HG03378 (cell line): Measurements from ENCODE around the gene MPEG1.
A peak's percentile ranks its signal among the peaks of the same experiment; 100 is the strongest.

Experiments
- ATAC-seq: cut with Tn5 transposase; IDR thresholded peaks from one replicate; pipeline ENCODE4 v1.9.1; 2021; ENCODE audit warnings: mild to moderate bottlenecking, moderate library complexity; ENCODE audit not compliant: unreplicated experiment

The MPEG1 gene

DNA sequence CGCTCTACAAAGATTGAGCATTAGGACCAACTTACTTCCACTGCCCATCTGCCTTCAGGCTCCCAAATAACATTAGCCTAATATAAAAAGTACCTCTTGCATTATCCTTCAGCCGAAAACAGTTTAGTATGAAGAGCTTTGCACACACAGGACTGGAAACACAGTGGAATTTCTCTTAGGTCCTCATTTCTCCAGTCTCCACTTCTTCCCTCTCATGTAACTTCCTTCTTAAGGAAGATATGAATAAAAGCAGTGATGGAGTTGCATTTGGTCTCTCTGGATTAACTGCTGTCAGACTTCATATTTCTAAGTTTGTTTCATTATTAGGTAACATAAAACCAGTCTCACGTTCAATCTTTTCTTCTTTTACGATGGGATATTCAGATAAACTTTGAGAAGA lies 5.6 kb upstream of the MPEG1 start:
- no peak for ATAC-seq

DNA sequence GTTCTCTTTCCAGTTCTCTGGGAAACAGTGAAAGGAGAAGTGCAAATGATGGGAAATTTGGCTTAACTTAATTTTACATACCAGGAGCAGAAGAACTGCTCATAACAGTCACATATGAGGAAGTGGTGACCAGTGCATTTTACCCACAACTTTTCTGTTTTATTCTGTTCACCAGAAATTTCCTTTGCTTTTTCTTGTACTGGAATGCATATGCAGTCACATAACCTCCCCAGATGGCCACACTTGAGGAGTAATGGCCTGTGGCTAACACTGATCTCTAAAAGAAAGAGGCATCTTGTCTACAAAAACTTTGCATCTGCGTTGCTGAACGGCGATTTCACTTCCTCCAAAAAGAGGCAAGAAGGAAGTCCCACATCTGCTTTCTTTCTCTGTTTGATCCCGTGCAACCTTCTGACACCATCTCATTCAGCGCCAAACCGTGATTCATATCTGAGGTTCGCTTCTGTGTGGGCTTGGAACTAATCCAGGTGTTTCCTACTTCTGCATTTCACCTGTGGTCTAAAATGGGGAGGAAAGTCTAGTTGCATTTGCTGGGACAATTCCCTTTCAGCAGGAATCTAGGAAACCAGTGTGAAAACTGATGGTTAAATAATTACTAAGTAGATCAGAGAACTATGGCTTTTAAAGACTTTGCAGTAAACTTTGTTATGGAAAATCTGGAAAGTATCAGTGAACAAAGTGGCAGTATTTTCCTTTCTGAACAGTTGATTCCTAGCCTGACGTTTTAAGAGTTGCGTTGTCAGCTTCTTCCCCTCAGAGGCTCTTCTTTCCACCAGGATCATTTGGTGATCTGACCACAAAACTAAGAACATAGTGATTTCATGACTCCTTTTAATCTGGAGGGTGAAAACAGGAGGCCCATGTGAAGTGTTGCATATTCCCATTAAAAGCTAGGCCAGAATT lies 4.2 kb upstream of the MPEG1 start:
- ATAC-seq, result peak; percentile 92

DNA sequence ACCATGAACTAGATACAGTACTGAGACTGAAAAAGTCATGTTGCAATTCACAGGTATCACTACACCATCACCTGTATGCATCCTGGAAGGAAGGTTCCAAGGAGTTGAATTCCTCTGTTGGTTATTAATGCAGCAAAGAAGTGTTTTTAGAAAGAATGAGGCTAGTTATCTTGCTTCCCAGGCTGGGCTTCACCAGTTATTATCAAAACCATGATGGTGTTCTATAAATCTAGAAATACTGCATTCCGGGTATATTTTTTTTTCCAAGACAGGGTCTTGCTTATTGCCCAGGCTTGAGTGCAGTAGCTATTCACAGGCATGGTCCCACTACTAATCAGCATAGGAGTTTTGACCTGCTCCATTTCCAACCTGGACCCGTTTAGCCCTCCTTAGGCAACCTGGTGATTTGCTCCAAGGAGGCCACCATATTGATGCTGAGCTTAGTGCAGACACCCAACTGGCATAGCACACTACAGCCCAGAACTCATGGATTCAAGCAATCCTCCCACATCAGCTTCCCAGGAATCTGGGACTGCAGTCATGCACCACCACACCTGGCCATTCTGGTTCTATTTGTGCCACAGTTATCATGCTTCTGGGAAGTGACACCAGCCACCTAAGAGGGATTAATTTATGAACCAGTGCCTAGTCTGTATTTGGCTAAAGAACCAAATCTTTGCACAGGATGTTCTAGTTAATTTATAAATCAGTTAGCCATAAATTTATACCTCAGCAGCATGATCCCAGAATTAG lies 1.6 kb upstream of the MPEG1 start:
- no peak for ATAC-seq

DNA sequence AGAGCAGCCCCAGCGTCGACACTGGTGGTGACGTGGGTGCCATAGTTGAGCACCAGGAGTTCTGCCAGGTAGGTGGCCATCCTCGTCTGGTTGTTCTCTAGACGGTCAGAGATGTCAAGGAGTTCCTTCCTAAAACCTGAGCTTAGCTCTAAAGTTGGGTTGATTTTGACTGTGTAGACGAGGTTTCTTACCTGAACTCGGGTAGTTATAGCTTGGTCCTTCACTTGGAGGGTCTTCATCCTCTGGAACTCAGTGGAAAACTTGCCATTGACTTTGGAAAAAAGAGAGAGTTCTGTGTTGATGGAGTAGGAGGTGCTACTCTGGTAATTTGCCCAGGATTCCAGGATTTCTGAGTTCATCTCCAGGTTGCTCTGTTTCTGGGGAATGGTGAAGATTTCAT lies 505 bp downstream of the MPEG1 start:
- ATAC-seq, result no peak

DNA sequence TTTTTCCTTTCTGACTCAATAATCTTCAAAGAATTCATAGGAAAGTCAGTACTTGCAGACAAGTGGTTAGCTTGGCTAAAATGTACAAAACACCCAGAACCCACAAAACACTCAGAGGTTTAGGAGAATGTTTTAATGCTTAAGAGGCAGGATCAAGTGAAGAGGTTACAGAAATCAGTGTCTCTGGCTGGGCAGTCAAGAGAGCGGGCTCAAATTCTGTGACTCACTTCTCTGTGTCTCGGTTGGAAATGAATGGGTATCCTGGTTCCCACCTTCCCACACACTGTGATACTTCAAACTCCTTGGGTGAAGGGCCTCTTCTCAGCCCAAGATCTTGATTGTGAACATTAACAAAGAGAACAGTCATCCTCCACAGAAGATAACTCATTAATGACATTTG lies 3.8 kb downstream of the MPEG1 start:
- ATAC-seq, result no peak

DNA sequence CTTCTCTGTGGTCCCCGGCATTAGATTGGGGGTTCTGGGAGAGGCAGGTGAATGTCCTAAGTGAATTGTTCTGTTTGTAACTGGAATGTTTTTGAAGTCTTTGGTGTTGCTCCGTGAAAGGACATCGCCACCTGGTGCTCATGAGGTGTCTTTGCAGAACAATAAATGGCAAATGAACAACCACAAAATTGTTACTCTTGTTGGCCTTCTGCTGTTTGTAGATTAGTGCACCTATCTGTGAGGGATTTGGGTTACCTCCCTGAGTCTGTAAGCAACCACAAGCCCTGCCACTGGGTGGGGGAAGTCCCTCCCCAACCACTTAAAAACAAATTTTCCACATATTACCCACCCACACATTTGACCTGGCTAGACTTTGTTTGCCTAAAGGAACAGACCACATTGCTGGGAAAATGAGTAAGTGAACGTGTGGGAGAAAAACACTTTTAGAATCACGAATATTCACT lies 4.7 kb downstream of the MPEG1 start:
- peak; percentile 81 for ATAC-seq

DNA sequence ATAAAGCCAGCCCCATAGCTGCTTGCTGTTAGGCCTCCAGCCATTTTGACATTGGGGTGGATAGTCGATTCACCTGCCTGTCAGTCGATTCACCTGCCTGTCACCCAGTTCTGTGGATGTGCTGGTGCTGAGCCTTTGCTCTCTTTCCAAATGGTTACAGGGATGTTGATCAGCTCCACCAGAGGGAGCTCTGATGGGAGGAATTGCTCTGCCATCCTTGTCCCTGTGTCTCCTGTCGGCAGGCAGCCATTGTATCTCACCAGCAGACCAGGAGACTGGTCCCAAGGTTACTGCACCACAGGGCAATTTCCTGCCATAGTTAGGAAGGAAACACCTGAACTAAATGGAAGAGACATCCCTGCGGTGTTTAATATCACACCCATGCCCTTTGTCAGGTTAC lies 6.1 kb downstream of the MPEG1 start:
- no peak for ATAC-seq

DNA sequence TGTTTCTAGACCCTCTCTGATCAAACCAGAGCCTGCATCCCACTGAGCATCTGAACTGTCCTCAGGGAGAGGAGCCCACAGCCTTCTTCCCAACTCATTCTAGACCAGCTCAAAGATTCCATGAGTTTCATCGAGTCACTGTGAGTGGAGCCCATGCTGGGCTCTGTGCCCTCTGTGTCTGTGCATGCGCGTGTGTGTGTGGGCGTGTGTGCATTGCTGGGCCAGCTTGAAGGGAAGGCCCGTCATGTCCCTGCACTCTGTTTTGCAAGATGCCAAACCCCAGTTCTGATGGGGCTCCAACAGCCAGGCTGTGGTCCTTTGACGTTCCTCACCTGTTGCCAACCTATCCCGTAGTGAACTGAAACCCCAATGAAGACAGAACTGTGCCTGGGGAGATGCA lies 7.1 kb downstream of the MPEG1 start:
- no peak for ATAC-seq

DNA sequence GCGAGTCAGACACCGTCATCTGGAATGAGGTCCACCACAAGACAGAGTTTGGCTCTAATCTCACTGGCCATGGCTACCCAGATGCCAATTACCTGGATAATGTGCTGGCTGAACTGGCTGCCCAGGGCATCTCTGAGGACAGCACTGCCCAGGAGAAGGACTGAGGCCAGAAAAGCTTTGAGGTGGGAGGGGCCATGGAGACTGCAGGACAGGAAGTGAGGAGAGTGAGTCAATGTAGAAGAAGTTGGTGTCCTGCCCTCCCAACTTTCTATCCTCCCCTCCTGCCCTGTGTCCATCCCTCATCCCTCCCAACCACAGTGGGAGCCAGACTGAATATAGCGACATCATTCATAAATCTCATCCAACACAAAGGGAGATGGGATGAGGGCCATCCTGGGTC lies 8.0 kb downstream of the MPEG1 start:
- ATAC-seq, result no peak

DNA sequence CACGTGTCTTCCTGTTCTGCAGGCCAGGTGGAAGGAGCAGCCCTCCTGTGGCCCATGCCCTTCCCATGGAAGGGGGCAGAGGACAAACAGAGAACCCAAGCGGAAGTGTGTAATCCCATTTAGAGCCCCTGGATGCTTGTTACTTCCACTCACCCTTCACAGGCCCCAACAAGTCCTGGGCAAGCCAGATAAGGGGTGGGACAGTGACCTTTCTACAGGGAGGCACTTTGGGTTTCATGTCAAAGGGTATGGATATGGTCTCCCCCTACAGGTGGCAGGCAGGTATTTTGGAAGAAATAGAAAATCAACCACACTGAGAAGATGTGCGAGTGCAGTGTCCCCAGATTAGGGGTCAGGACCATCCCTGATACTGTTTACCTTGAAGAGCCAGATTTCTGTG lies 11.4 kb downstream of the MPEG1 start:
- no peak for ATAC-seq

DNA sequence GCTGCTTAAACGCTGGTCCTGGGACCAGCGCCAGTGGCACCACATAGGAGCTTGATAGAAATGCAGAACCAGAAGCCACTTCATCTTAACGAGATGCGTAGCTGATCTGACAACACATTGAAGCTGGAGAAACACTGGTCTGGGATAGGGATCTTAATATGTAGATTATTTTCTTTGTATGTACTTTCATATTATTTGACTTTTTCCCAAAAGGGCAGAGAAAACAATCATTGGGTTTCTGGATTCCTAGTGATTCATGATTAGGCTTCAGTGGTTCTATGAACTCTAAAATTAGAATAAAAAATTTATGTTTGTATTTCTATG lies 12.3 kb downstream of the MPEG1 start:
- no peak for ATAC-seq

DNA sequence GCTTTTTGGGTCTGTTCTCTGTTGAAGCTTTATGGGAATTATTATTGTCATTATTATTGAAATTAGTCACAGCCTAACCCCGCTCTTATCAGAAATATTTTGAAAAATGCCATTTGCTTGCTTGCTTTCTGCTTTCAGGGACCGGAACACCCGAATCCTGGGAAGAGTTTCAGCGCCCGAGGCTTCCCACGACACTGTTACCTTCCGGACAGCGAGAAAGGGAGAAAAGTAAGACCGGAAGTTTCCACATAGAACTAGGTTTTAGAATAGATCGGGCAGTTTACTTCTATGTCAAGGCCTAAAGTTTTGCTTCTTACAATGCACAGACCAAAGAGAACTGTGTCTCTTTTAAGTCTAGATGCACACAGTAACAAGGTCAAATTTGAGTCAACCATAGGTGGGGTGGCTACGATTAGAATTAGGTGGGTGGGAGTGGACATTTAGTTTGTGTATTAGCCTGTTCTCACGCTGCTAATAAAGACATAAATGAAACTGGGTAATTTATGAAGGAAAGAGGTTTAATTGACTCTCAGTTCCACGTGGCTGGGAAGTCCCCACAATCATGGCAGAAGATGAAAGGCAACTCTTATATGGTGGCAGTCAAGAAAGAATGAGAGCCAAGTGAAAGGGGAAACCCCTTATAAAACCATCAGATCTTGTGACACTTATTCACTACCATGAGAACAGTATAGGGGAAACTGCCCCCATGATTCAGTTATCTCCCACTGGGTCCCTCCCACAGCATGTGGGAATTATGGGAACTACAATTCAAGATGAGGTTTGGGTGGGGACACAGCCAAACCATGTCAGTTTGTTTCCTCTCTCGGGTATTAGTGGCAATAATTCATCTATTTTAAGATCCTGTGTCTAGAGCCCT lies 12.9 kb downstream of the MPEG1 start:
- peak; percentile 57 for ATAC-seq

DNA sequence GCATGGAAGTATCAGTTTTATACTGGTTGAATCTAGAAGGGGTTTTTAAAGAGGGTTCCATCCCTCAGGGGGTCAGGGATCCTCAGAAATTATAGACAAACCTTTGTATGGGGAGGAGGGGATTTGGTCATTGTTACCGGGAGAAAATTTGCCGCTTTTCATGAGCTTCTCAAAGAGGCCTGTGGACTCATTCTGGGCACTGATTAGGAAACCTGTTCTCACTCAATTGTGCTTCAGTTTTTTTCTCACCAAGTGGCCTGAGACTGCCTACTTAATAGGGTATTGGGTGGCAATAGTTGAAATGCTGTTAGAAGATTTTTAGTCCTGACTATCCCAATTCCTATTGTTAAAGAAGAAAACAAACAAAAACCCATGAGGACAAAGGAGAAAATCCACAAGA lies 14.0 kb downstream of the MPEG1 start:
- ATAC-seq, result no peak

DNA sequence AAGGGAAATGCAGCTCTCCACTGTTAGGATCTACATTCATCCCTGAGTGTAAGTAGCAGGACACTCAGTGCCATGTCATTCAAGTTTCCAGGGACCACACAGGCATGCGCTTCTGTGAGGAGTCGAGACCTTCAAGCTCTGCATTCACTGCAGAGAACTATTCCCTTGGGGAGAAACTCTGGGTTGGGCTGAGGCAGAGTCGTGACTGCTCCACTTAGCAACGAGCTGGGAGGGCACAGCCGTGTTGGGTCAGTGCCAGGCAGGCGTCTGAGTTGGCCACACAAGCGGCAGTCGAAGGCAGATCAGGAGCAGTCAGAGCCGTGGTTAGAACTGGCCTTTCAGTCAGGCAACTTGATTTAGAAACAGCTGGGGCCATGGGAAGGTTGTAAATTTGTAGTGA lies 14.7 kb downstream of the MPEG1 start:
- no peak for ATAC-seq

DNA sequence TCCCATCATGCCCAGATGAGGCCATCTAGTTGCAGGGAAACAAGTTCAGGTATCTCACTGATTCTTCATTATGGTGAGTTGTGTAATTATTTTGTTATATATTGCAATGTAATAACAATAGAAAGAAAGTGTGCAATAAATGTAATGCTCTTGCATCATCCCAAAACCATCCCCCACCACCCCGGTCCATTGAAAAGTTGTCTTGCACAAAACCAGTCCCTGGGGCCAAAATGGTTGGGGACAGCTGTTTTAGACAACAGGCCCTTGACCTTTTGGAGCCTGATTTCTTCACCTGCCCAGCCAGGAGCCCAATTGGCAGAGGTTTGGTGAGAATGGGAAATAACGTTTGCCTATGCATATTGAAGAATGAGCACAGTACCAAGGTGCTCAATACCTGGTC lies 15.9 kb downstream of the MPEG1 start:
- ATAC-seq, result no peak

DNA sequence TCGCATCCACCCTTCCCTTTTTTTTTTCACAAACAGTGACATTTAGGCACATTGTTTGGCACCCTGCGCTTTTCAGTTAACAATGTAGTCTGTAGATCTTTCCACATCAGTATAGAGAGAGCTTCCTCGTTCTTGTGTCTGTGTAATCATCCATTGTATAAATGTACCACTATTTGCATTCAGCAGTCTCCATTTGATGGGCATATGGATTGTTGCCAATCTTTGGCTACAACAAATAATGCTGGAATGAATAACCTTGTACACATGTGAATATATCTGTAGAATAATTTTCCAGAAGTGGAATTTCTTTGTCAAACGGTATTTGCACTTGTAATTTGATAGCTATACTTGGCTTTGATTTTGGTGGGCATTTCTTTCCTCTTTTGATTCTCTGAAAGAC lies 17.1 kb downstream of the MPEG1 start:
- ATAC-seq, result no peak

DNA sequence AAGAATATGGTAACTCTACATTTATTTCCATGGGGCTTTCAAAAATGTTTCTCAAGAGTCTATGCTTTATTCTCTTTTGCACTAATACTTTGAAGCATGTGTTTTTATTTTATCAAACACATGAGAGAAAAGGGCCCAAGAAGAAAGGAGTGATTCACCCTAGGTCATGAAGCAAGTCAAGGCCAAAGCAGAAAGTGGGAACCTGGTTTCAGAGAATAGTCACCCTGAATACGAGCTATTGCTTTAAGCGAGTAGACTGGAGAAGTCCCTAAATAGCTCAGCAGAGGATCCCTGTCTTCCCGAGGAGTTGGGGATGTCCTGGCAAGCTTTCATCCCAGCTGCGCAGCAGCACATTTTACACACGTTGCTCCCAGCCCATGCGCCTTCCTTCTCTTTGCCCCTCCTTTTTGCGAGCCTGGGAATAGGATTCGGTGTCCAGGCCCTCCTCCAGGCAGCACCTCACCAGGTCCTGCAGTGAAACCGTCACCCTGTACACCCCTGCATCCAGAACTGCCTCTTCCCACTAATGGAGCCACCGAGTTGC lies 19.1 kb downstream of the MPEG1 start:
- ATAC-seq, result no peak

DNA sequence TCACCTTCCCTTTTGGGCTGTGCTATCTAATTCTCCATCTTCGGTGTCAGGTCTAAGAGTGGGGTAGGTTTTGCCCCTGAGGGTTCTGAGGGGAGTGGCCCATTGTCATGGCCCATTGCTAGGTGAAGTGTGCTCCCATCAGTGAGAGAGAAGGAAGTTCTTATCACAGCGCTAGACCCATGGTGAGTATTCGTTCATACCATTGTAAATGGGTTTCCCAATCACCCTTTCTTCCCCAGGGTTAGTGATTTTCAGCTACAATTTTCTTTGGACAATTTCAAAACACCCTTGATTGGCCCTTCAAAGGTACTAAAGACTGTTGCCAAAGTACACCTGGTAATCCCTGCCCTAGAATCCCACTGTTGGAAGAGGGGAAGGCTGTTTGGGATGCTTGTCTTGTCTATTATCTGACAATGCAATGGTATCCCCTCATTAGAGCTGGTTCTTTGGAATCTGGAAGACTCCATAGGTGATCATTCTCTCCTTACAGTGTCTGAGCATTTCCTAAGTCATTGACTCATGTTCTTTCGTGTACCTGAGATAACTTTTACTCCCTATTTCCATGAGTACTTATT lies 20.2 kb downstream of the MPEG1 start:
- ATAC-seq, result no peak

DNA sequence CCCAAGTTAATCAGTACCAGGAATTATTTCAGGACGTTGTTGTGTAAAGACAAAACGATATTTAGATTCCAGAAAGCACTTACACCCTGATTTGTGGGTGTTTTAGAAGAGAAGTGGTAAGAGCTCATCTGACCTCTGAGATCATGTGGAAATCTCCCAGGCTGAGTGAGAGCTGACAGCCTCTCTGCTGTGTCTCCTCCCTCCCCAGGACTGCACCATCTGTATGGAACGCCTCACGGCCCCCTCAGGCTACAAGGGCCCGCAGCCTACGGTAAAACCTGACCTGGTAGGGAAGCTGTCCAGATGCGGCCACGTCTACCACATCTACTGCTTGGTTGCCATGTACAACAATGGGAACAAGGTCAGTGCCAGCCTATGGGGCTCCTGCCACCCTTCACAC lies 20.8 kb downstream of the MPEG1 start:
- no peak for ATAC-seq

DNA sequence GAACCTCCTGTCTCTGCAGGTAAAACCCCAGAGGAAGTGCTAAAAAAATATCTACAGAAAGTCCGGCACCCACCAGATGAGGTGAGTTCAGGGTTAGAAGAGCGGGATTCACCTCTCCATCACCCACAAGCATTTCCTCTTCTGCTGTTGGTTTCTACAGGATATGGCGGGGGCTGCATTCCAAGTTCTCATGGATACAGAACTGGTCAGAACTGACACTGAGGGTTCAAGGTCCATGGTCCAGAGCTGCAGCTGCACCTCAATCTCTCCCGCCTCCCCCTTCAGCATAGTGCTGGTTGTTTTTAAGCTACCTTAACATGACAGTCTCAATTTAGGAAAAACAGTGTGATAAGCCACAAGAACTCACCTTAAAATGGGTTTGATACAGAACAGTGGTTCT lies 21.6 kb downstream of the MPEG1 start:
- no peak for ATAC-seq

DNA sequence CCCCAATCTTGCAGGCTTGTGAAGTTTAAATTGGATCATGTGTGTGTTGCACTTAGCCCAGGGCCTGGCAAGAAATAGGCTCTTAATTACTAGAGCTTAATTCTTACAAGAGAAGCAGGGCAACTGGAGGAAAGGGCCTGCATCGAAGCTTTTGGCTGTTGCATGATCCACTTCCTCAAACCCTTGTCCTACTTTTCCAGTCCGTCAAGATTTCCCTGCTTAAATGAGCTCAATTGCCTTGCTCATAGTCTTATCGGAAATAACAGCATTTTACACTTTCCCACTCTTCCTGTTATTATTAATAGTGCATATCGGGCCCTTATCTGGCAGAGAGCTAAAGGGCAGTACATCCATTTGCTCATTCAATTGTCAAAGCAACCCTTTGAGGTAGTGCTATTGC lies 22.7 kb downstream of the MPEG1 start:
- no peak for ATAC-seq
